ENCODE data around the gene ACHE. TPM values are rescaled to one million over a fixed set of nuclear protein-coding genes. Genes with fewer than 3 reads are reported as not detected.

The ACHE gene
- total RNA-seq, 1 donor from 2014 or later: 9.3 TPM

DNA sequence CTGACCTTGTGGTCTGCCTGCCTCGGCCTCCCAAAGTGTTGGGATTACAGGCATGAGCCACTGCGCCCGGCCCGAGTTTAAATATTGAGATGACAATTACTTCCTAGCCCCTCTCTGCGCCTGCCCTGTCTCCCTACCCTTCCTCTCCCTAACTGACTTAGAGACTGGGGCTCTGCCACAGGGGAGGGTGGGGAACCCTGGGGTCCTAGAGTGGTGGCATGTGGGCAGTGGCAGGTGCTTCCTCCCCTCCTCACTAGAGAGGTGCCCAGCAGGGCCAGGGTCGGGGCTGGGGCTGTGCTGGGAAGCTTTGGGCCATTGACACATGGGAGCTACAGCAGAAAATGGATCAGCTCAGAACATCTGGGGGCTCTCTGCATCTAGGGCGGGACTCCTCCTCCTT lies 7.0 kb upstream of the ACHE start:
- Histone ChIP-seq H3K9me3 (no peaks in the 10 kb centered on the region), H3K36me3 (no peaks in the 10 kb centered on the region), H3K27ac (no peak overlapping the region), H3K4me3 (no peak overlapping the region), H3K4me1 (no peaks in the 10 kb centered on the region), H3K27me3 (no peaks in the 10 kb centered on the region)
- intact Hi-C loops (cut with DNase I): no loop called here
- no peak for TF ChIP-seq POLR2AphosphoS5 (IDR thresholded peaks at IDR 0.05; ENCODE audit: insufficient read depth in 1 of 2, low read depth in 1 of 2)
- no peak for DNase-seq (ENCODE audit: extremely low spot score in 2 of 2)

DNA sequence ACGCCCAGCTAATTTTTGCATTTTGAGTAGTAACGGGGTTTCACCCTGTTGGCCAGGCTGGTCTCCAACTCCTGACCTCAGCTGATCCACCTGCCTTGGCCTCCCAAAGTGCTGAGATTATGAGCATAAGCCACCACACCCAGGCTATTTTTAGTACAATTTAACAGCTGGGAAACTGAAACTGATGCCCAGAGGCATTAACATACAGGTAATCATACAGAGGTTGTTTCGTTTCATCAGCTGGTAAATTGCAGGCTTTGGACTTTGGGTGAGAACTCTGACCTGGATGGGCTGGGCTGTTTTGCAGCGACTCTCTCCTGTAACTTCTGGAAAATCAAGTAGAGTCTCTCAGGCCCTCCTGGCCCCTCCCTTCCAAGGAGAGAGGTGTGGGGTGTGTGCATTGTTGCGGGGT lies 6.2 kb upstream of the ACHE start:
- no peak overlapping the region for H3K27ac ChIP-seq
- no peaks in the 10 kb centered on the region for H3K4me1 ChIP-seq
- no peaks in the 10 kb centered on the region for H3K9me3 ChIP-seq
- no peak for TF ChIP-seq POLR2A (IDR thresholded peaks at IDR 0.05)
- TF ChIP-seq POLR2AphosphoS5 (IDR thresholded peaks at IDR 0.05; ENCODE audit: insufficient read depth in 1 of 2, low read depth in 1 of 2): no peak
- TF ChIP-seq, protein P1, sequence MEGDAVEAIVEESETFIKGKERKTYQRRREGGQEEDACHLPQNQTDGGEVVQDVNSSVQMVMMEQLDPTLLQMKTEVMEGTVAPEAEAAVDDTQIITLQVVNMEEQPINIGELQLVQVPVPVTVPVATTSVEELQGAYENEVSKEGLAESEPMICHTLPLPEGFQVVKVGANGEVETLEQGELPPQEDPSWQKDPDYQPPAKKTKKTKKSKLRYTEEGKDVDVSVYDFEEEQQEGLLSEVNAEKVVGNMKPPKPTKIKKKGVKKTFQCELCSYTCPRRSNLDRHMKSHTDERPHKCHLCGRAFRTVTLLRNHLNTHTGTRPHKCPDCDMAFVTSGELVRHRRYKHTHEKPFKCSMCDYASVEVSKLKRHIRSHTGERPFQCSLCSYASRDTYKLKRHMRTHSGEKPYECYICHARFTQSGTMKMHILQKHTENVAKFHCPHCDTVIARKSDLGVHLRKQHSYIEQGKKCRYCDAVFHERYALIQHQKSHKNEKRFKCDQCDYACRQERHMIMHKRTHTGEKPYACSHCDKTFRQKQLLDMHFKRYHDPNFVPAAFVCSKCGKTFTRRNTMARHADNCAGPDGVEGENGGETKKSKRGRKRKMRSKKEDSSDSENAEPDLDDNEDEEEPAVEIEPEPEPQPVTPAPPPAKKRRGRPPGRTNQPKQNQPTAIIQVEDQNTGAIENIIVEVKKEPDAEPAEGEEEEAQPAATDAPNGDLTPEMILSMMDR (IDR thresholded peaks at IDR 0.05): no peak
- no peaks in the 10 kb centered on the region for H3K27me3 ChIP-seq
- intact Hi-C loops (cut with DNase I): no loop called here
- no peak overlapping the region for H3K4me3 ChIP-seq
- H3K36me3 ChIP-seq: no peaks in the 10 kb centered on the region
- no peak for DNase-seq (ENCODE audit: extremely low spot score in 2 of 2)

DNA sequence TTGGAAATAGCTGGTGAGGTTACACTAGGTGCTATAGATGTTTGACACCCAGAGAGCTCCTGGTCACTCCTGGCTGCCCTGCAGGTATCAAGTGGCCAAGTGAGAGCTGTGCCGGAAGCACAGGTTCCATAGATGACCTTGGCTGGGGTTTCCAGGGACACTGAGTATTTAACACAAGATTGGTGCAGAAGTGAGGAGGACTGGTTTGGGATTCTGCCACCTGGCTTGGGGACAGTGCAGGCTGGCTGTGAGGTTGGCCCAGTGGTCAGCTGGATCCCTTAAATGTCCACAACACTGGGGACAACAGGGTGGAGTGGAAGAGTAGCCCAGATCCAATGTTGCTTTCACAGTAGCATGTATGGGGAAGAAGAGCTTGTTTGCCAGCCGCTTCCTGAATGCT lies 5.3 kb upstream of the ACHE start:
- H3K4me1 ChIP-seq: peaks cover 7% of the 10 kb centered on the region
- H3K4me3 ChIP-seq: no peak overlapping the region
- DNase-seq (ENCODE audit: extremely low spot score in 2 of 2): no peak
- intact Hi-C loops (cut with DNase I): no loop called here
- H3K27me3 ChIP-seq: no peaks in the 10 kb centered on the region
- H3K27ac ChIP-seq: no peak overlapping the region
- H3K9me3 ChIP-seq: no peaks in the 10 kb centered on the region
- TF ChIP-seq, protein P1 (IDR thresholded peaks at IDR 0.05): no peak
- no peak for TF ChIP-seq POLR2AphosphoS5 (IDR thresholded peaks at IDR 0.05; ENCODE audit: insufficient read depth in 1 of 2, low read depth in 1 of 2)
- no peak for TF ChIP-seq POLR2A (IDR thresholded peaks at IDR 0.05)
- no peaks in the 10 kb centered on the region for H3K36me3 ChIP-seq

DNA sequence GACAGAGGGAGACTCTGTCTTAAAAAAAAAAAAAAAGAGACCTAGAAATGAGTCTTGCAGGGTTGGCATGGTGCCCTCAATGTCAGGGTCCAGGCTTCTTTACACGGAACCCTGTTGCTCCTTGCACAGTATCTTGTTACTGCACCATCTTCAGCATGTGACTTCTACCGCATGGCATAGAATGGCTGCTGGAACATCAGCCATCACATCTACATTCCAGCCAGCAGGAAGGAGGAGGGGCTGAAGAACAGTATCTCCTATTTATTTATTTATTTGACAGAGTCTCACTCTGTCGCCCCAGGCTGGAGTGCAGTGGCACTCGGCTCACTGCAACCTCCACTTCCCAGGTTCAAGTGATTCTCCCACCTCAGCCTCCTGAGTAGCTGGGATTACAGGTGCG lies 3.7 kb upstream of the ACHE start:
- no peak for TF ChIP-seq POLR2AphosphoS5 (IDR thresholded peaks at IDR 0.05; ENCODE audit: insufficient read depth in 1 of 2, low read depth in 1 of 2)
- TF ChIP-seq POLR2A (IDR thresholded peaks at IDR 0.05): no peak
- TF ChIP-seq, protein P1 (IDR thresholded peaks at IDR 0.05): no peak
- Histone ChIP-seq H3K4me1 (peaks cover 23% of the 10 kb centered on the region), H3K27ac (no peak overlapping the region), H3K36me3 (no peaks in the 10 kb centered on the region), H3K4me3 (no peak overlapping the region), H3K9me3 (no peaks in the 10 kb centered on the region), H3K27me3 (no peaks in the 10 kb centered on the region)
- no peak for DNase-seq (ENCODE audit: extremely low spot score in 2 of 2)
- intact Hi-C loops (cut with DNase I): loop anchor here (5.0 kb wide), 2 partner anchors 158 to 178 kb away; no protein-coding TSS in a partner anchor

DNA sequence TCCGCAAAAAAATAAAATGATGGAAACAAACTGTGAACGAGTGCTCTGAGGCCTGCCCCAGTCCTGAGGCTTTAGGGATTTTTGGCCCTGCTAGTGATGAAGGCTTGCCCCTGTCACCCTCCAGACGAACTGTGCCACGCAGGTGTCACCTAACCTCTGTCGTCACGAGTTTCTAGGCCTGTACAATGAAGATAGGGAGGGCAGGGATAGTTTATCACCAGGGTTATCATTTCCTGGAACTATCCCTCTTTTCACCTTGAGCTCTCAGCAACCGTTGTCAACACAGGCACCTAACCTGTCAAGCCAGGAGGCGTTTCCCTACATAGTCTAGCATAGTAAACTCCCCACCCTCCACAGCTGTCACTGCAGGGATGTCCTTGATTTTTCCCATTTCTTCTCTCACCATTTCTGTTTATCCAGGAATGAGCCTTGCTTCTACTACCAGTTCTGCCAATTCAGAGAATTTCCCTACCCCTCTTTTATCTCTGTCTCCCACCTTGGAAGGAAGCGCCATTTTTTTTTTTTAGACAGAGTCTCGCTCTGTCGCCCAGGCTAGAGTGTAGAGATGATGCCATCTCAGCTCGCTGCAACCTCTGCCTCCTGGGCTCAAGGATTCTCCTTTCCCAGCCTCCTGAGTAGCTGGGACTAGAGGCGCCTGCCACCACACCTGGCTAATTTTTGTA lies 2.2 kb upstream of the ACHE start:
- no peak for TF ChIP-seq POLR2AphosphoS5 (IDR thresholded peaks at IDR 0.05; ENCODE audit: insufficient read depth in 1 of 2, low read depth in 1 of 2)
- TF ChIP-seq, protein P1 (IDR thresholded peaks at IDR 0.05): no peak
- H3K9me3 ChIP-seq: no peaks in the 10 kb centered on the region
- no peaks in the 10 kb centered on the region for H3K36me3 ChIP-seq
- H3K4me1 ChIP-seq: peaks cover 25% of the 10 kb centered on the region
- intact Hi-C loops (cut with DNase I): loop anchor here (5.0 kb wide), 2 partner anchors 159 to 179 kb away; no protein-coding TSS in a partner anchor
- no peak overlapping the region for H3K27ac ChIP-seq
- no peaks in the 10 kb centered on the region for H3K27me3 ChIP-seq
- DNase-seq (ENCODE audit: extremely low spot score in 2 of 2): no peak
- no peak overlapping the region for H3K4me3 ChIP-seq

Data from vagina (tissue), 2 donors.